Endothelial cell of umbilical vein (primary cell): ENCODE data around the gene PDE6D. TPM values are rescaled to one million over a fixed set of nuclear protein-coding genes. Genes with fewer than 3 reads are reported as not detected.

Experiments used
- BruUV-seq: library from RNA; stranded (reverse); fragments of 400-500 nt; replicated peaks from 2 replicates; lab custom pipeline; 2021; lab: Mats Ljungman, UMichigan
- CTCF ChIA-PET: fragments of 300-600, 350-600 bp; sonication (Branson Sonifier 250); formaldehyde crosslinking; loops from one replicate; lab custom pipeline; 2021; ENCODE audit warnings: antibody characterized with exemption, inconsistent platforms; lab: Charles Lee
- POLR2A ChIA-PET: fragments of 300-600, 350-600 bp; sonication (Branson Sonifier 250); formaldehyde crosslinking; loops from one replicate; lab custom pipeline; 2021; ENCODE audit warnings: antibody characterized with exemption, inconsistent platforms; lab: Charles Lee
- DNase-seq: peaks from one replicate; pipeline ENCODE4 v3.0.0-alpha.2; 2011; ENCODE audit warnings: low read depth, low spot score
- FAIRE-seq: peaks from 2 replicates; lab custom pipeline; 2011; peaks lifted over from hg19 to GRCh38; lab: Jason Lieb, UNC
- H2AFZ ChIP-seq: 2 replicates; pipeline ENCODE4 v1.6.0; 2012; ENCODE audit warnings: low read depth, low read length, control low read depth, inconsistent platforms
- H3K27ac ChIP-seq: 2 replicates; pipeline ENCODE4 v1.5.1; 2011; ENCODE audit warnings: low read depth, mild to moderate bottlenecking, control low read depth, low read length, moderate library complexity; ENCODE audit not compliant: insufficient read depth
- H3K27me3 ChIP-seq, 2 experiments: 2 replicates each; pipeline versions ENCODE4 v1.6.0 to v1.6.1; 2011; ENCODE audit warnings: low read length in 2 of 2, mixed read lengths in 1 of 2; ENCODE audit not compliant: control insufficient read depth in 2 of 2, insufficient read depth in 2 of 2
- H3K36me3 ChIP-seq, 2 experiments: 2 replicates in 1 of 2; 3 replicates in 1 of 2; pipeline ENCODE4 v1.5.1; 2011; ENCODE audit warnings: low read length in 2 of 2, mild to moderate bottlenecking in 1 of 2, moderate library complexity in 1 of 2; ENCODE audit not compliant: control insufficient read depth in 2 of 2, insufficient read depth in 2 of 2; ENCODE audit errors: extremely low read depth in 1 of 2
- H3K4me1 ChIP-seq: 3 replicates; pipeline ENCODE4 v1.5.1; 2011; ENCODE audit warnings: mild to moderate bottlenecking, low read length; ENCODE audit not compliant: control insufficient read depth, insufficient read depth; ENCODE audit errors: extremely low read depth
- H3K4me2 ChIP-seq: 2 replicates; pipeline ENCODE4 v1.6.1; 2011; ENCODE audit warnings: low read length, control low read depth, mixed read lengths; ENCODE audit not compliant: insufficient read depth
- H3K4me3 ChIP-seq, 3 experiments: fragments of 200-600 bp in 1 of 3; sonication (generic), shearing (Covaris generic) in 1 of 3; replicated peaks in 1 of 3; 2 replicates each; pipeline ENCODE4 v1.5.1; 2011 to 2016; ENCODE audit warnings: control low read depth in 3 of 3, low read length in 3 of 3, mild to moderate bottlenecking in 2 of 3, inconsistent platforms in 1 of 3, low read depth in 1 of 3, moderate library complexity in 1 of 3; ENCODE audit not compliant: insufficient read depth in 1 of 3
- H3K79me2 ChIP-seq: 2 replicates; pipeline ENCODE4 v1.6.0; 2012; ENCODE audit warnings: low read length, inconsistent platforms; ENCODE audit not compliant: control insufficient read depth, insufficient read depth
- H3K9ac ChIP-seq: replicated peaks from 2 replicates; pipeline ENCODE3; 2011; ENCODE audit warnings: low read length, control low read depth; ENCODE audit not compliant: insufficient read depth; ENCODE audit errors: extremely low read depth
- H3K9me1 ChIP-seq: replicated peaks from 3 replicates; pipeline ENCODE4 v1.6.0; 2011; ENCODE audit warnings: mild to moderate bottlenecking, low read length; ENCODE audit not compliant: control insufficient read depth, insufficient read depth; ENCODE audit errors: extremely low read depth
- H3K9me3 ChIP-seq: replicated peaks from 2 replicates; pipeline ENCODE4 v1.5.1; 2012; ENCODE audit warnings: low read length, inconsistent platforms; ENCODE audit not compliant: control insufficient read depth, insufficient read depth
- H4K20me1 ChIP-seq: replicated peaks from 2 replicates; pipeline ENCODE3; 2011; ENCODE audit warnings: mild to moderate bottlenecking, low read length; ENCODE audit not compliant: control insufficient read depth, insufficient read depth; ENCODE audit errors: extremely low read depth
- EZH2 ChIP-seq: IDR thresholded peaks from 2 replicates; pipeline ENCODE4 v1.6.1; 2012; ENCODE audit warnings: borderline replicate concordance, low read depth, mild to moderate bottlenecking, moderate library complexity, low read length, inconsistent platforms; ENCODE audit not compliant: severe bottlenecking
- FOS ChIP-seq: IDR thresholded peaks from 2 replicates; pipeline ENCODE4 v1.6.1; 2011; ENCODE audit warnings: mild to moderate bottlenecking, low read length, moderate library complexity, borderline replicate concordance; ENCODE audit not compliant: insufficient read depth
- GATA2 ChIP-seq: IDR thresholded peaks from 2 replicates; pipeline ENCODE4 v1.7.0; 2011; ENCODE audit warnings: low read depth, mild to moderate bottlenecking, moderate library complexity, mixed read lengths, low read length; ENCODE audit not compliant: insufficient read length, insufficient read depth
- JUN ChIP-seq: IDR thresholded peaks from 2 replicates; pipeline ENCODE4 v1.6.1; 2011; ENCODE audit warnings: borderline replicate concordance, low read depth; ENCODE audit not compliant: insufficient read length, insufficient read depth
- MYC ChIP-seq: IDR thresholded peaks from one replicate; pipeline ENCODE4 v1.6.1; 2011; ENCODE audit warnings: mild to moderate bottlenecking, low read depth, low read length
- POLR2A ChIP-seq: IDR thresholded peaks from 2 replicates; pipeline ENCODE4 v1.6.1; 2012; ENCODE audit warnings: low read depth, mild to moderate bottlenecking, control low read depth, low read length
- POLR2AphosphoS5 ChIP-seq: IDR thresholded peaks from 2 replicates; pipeline ENCODE4 v1.6.1; 2012; ENCODE audit warnings: low read depth, mild to moderate bottlenecking, control low read depth, low read length, moderate library complexity; ENCODE audit not compliant: insufficient read depth
- dilution Hi-C: fragments of 300-500 bp; cut with MboI; formaldehyde crosslinking; loops from one replicate; pipeline ENCODE4 v1.15.0; 2019; ENCODE audit warnings: low sequenced_read_pairs; ENCODE audit not compliant: extremely low pct_ligation_motif_present
- intact Hi-C: fragments of 100-400 bp; cut with micrococcal nuclease; formaldehyde crosslinking; loops from one replicate; pipeline ENCODE4 v1.10.0; 2022
- polyA plus RNA-seq, 4 experiments: library from polyadenylated mRNA; depleted of rRNA in 3 of 4; stranded (reverse) in 3 of 4; unstranded in 1 of 4; fragments of >200 nt; gene quantifications; 2 replicates each; pipeline versions ENCODE4 v1.2.1 to v1.2.3, GENCODE V29; 2011 to 2012; ENCODE audit warnings: missing spikeins in 1 of 4
- total RNA-seq: library from RNA; stranded (reverse); gene quantifications from 2 replicates; pipeline ENCODE4 v1.2.3, GENCODE V29; 2021
- TF ChIP-seq, protein P1 (sequence below), 2 donors: IDR thresholded peaks; 1 replicate in 1 of 2; 2 replicates in 1 of 2; pipeline ENCODE4 v1.5.1; 2011; ENCODE audit warnings: low read length in 2 of 2, mild to moderate bottlenecking in 2 of 2, moderate library complexity in 2 of 2, control low read depth in 1 of 2, inconsistent platforms in 1 of 2, low read depth in 1 of 2; ENCODE audit not compliant: insufficient read depth in 1 of 2; ENCODE audit errors: extremely low read depth in 1 of 2
- TF ChIP-seq, protein P2 (sequence below): IDR thresholded peaks from 2 replicates; pipeline ENCODE4 v1.6.1; 2011; ENCODE audit not compliant: insufficient read depth, insufficient read length

PDE6D gene
- total and polyA plus RNA-seq, 2 donors (not counting 3 experiments of a cell fraction or from before 2014, with no cell fraction given): 23.8 to 36.8 TPM

DNA sequence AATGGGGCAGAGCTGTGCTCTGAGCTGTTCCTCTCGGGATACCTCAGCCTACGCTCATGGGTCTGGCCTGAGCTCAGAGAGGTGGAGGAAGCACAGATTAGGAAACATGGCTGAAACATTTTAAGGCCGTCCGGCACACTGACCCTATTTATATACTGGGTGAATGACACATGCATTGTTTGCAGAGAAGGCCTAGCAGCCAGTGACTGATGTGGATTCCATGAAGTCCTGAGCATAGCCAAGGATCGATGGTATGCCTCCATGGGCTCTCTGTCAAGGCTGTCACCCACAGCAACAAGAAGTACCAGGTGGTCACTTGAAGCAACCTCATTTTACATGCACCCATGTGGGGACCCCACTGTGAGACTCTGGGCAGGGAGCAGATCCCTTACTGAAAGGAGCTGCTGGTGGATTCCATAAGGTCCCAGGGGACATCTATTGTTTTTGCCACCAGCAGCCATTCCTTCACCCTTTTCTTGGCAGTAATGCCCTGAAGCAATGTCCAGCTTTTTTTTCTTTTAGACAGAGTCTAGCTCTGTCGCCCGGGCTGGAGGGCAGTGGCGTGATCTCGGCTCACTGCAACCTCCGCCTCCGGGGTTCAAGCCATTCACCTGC is 64.3 kb downstream of the PDE6D start:
- H3K27me3 ChIP-seq: no peaks in the 10 kb centered on the region
- no peak overlapping the region for H3K4me3 ChIP-seq
- ChIA-PET POLR2A (interaction anchor here (0.7 kb wide), 1 partner anchor 9 kb away, joined by 3 read pairs; no protein-coding TSS in a partner anchor), CTCF (interaction anchor here (1.0 to 13.8 kb wide), 13 partner anchors 8 to 153 kb away, joined by 3 to 583 read pairs (median 18); partner anchors contain the start of genes COPS7B and PTMA)
- H3K4me2 ChIP-seq: no peak overlapping the region
- no peaks in the 10 kb centered on the region for H3K9me1 ChIP-seq
- intact Hi-C loops: loop anchor here (2.0 kb wide), 1 partner anchor 74 kb away; no protein-coding TSS in a partner anchor
- no peaks in the 10 kb centered on the region for H4K20me1 ChIP-seq
- BruUV-seq: no TSS peak
- DNase-seq: no peak
- peak; percentile 68 for FAIRE-seq
- no peak overlapping the region for H3K27ac ChIP-seq
- peaks cover 8% of the 10 kb centered on the region for H3K79me2 ChIP-seq
- H2AFZ ChIP-seq: no peak overlapping the region
- peaks cover 22% of the 10 kb centered on the region for H3K4me1 ChIP-seq
- H3K9ac ChIP-seq: no peak overlapping the region
- H3K9me3 ChIP-seq: no peaks in the 10 kb centered on the region
- TF ChIP-seq POLR2AphosphoS5 (no peak), EZH2 (no peak), POLR2A (no peak), JUN (no peak), FOS (no peak), GATA2 (no peak), MYC (no peak)
- TF ChIP-seq, protein P1, sequence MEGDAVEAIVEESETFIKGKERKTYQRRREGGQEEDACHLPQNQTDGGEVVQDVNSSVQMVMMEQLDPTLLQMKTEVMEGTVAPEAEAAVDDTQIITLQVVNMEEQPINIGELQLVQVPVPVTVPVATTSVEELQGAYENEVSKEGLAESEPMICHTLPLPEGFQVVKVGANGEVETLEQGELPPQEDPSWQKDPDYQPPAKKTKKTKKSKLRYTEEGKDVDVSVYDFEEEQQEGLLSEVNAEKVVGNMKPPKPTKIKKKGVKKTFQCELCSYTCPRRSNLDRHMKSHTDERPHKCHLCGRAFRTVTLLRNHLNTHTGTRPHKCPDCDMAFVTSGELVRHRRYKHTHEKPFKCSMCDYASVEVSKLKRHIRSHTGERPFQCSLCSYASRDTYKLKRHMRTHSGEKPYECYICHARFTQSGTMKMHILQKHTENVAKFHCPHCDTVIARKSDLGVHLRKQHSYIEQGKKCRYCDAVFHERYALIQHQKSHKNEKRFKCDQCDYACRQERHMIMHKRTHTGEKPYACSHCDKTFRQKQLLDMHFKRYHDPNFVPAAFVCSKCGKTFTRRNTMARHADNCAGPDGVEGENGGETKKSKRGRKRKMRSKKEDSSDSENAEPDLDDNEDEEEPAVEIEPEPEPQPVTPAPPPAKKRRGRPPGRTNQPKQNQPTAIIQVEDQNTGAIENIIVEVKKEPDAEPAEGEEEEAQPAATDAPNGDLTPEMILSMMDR (IDR thresholded peaks at IDR 0.05; ENCODE audit: extremely low read depth in 1 of 2, insufficient read depth in 1 of 2, low read depth in 1 of 2, low read length in 2 of 2): no peak
- TF ChIP-seq, protein P2, sequence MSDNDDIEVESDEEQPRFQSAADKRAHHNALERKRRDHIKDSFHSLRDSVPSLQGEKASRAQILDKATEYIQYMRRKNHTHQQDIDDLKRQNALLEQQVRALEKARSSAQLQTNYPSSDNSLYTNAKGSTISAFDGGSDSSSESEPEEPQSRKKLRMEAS: no peak
- H3K36me3 ChIP-seq: peaks cover 8 to 14% of the 10 kb centered on the region in 2 experiments
- dilution Hi-C loops: no loop called here
